ENCODE results near the gene DLG1. TPM values are rescaled to one million over a fixed set of nuclear protein-coding genes. Genes with fewer than 3 reads are reported as not detected.

DLG1 gene
- total RNA-seq, 1 experiment from 2014 or later: 107 TPM

DNA sequence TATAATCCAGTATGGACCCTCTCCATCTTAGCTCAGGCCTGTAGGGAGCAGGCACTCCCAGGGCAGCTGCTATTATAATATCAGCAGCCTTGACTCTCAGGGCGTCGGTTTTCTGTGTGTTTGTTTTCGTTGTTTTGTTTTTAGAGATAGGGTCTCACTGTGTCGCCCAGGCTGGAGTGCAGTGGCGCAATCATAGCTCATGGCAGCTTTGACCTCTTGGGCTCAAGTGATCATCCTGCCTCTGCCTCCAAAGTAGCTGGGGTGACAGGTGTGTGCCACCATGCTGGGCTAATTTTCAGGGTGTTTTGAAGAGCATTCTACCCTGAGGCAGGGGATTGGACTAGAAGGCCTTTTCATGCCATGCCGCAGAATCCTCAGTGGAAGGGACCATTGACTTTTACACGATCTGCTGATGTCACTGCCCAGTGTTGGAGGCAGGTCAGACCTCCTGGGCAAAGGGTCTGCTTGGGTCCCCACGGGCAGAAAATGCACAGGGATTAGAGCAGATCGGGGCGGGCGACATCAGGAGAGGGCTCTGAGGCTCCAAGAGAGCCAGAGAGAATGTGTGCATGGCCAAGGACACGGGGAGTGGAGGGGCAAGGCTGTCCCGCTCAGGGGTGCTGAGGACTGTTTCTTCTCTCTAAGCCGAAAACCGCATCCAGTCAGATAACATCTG, 276.5 kb downstream of the DLG1 start:
- Histone ChIP-seq H3K27ac (ENCODE audit: low read depth, low read length, poor library complexity, severe bottlenecking) (no peak overlapping the region), H3K36me3 (ENCODE audit: insufficient read depth, low read length, poor library complexity, severe bottlenecking) (no peaks in the 10 kb centered on the region), H3K4me1 (ENCODE audit: insufficient read depth, low read length, poor library complexity, severe bottlenecking) (no peaks in the 10 kb centered on the region), H3K4me3 (ENCODE audit: low read depth, low read length, poor library complexity, severe bottlenecking) (no peak overlapping the region), H3K9me3 (ENCODE audit: low read depth, low read length, poor library complexity, severe bottlenecking) (no peaks in the 10 kb centered on the region), H3K27me3 (replicated peaks; ENCODE audit: insufficient read depth, low read depth, low read length, poor library complexity) (no peaks in the 10 kb centered on the region)
- no peak for DNase-seq (ENCODE audit: low spot score)
- no peak for TF ChIP-seq CTCF (conservative IDR thresholded peaks at IDR 0.05; ENCODE audit: low read depth, low read length)
- TF ChIP-seq EZH2 (IDR thresholded peaks at IDR 0.05; ENCODE audit: borderline replicate concordance, low read depth, low read length, poor library complexity, severe bottlenecking): no peak
- intact Hi-C loops (cut with micrococcal nuclease; ENCODE audit: unreplicated experiment): no loop called here
- CTCF ChIA-PET: no interaction called here
- BruUV-seq (replicated peaks): no TSS peak
- POLR2A ChIA-PET (ENCODE audit: low non-redundant PET): no interaction called here

DNA sequence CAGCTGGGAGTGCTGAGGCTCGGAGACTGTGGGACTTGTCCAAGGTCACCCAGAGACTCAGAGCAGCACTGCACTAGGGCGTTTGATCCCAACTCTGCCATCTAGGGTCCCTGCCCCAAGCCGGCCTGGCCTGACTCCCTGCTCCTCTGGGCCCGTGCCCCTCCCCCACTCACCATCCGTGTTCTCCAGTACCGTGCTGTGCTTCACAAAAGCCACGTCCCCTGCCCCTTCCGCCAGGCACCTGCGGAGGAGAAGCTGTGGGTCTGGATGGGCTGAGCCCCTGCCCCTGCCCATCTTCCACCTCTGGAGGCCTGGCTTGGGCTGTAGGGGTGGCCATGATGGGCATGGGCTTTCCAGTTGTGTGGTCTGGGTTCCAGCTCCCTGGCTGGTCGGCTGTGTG, 277.2 kb downstream of the DLG1 start:
- BruUV-seq (replicated peaks): no TSS peak
- ChIA-PET CTCF (no interaction called here), POLR2A (ENCODE audit: low non-redundant PET) (no interaction called here)
- no peaks in the 10 kb centered on the region for H3K4me1 ChIP-seq (ENCODE audit: insufficient read depth, low read length, poor library complexity, severe bottlenecking)
- intact Hi-C loops (cut with micrococcal nuclease; ENCODE audit: unreplicated experiment): no loop called here
- no peak for TF ChIP-seq EZH2 (IDR thresholded peaks at IDR 0.05; ENCODE audit: borderline replicate concordance, low read depth, low read length, poor library complexity, severe bottlenecking)
- no peak for TF ChIP-seq CTCF (conservative IDR thresholded peaks at IDR 0.05; ENCODE audit: low read depth, low read length)
- H3K27me3 ChIP-seq (replicated peaks; ENCODE audit: insufficient read depth, low read depth, low read length, poor library complexity): no peaks in the 10 kb centered on the region
- no peak overlapping the region for H3K27ac ChIP-seq (ENCODE audit: low read depth, low read length, poor library complexity, severe bottlenecking)
- no peaks in the 10 kb centered on the region for H3K9me3 ChIP-seq (ENCODE audit: low read depth, low read length, poor library complexity, severe bottlenecking)
- no peak for DNase-seq (ENCODE audit: low spot score)
- no peak overlapping the region for H3K4me3 ChIP-seq (ENCODE audit: low read depth, low read length, poor library complexity, severe bottlenecking)
- H3K36me3 ChIP-seq (ENCODE audit: insufficient read depth, low read length, poor library complexity, severe bottlenecking): no peaks in the 10 kb centered on the region

- Histone ChIP-seq H3K27me3 (replicated peaks; ENCODE audit: insufficient read depth, low read depth, low read length, poor library complexity) (no peaks in the 10 kb centered on the region), H3K36me3 (ENCODE audit: insufficient read depth, low read length, poor library complexity, severe bottlenecking) (no peaks in the 10 kb centered on the region), H3K27ac (ENCODE audit: low read depth, low read length, poor library complexity, severe bottlenecking) (no peak overlapping the region), H3K4me1 (ENCODE audit: insufficient read depth, low read length, poor library complexity, severe bottlenecking) (no peaks in the 10 kb centered on the region), H3K9me3 (ENCODE audit: low read depth, low read length, poor library complexity, severe bottlenecking) (no peaks in the 10 kb centered on the region), H3K4me3 (ENCODE audit: low read depth, low read length, poor library complexity, severe bottlenecking) (no peak overlapping the region)
- BruUV-seq (replicated peaks): no TSS peak
- no peak for DNase-seq (ENCODE audit: low spot score)
- intact Hi-C loops (cut with micrococcal nuclease; ENCODE audit: unreplicated experiment): no loop called here
- no peak for TF ChIP-seq EZH2 (IDR thresholded peaks at IDR 0.05; ENCODE audit: borderline replicate concordance, low read depth, low read length, poor library complexity, severe bottlenecking)
- no peak for TF ChIP-seq CTCF (conservative IDR thresholded peaks at IDR 0.05; ENCODE audit: low read depth, low read length)
- ChIA-PET CTCF (interaction anchor here (0.6 kb wide), 1 partner anchor 10 kb away, joined by 3 read pairs; the partner anchor contains the start of gene MELTF), POLR2A (ENCODE audit: low non-redundant PET) (no interaction called here)
These were observed 278.9 kb downstream of the DLG1 start for GRCh38 chr3:197019535-197019934.
